RWPE1 (cell line): Measurements from ENCODE around the gene ARID1B.

Experiments used
- CTCF ChIA-PET: fragments of 350-600 bp; sonication (Branson Sonifier 250); formaldehyde crosslinking; extraction: SDS; loops from one replicate; lab custom pipeline; 2021; lab: Yijun Ruan, JAX
- POLR2A ChIA-PET: fragments of 400-600 bp; formaldehyde crosslinking; extraction: SDS; loops from one replicate; lab custom pipeline; 2020; ENCODE audit warnings: antibody characterized with exemption; ENCODE audit not compliant: low non-redundant PET; lab: Yijun Ruan, JAX
- DNase-seq: peaks from one replicate; pipeline ENCODE4 v3.0.0; 2012; ENCODE audit warnings: low spot score
- H3K27ac ChIP-seq: fragments of 450-650 bp; 2 replicates; pipeline ENCODE4 v1.5.1; 2017
- CTCF ChIP-seq: fragments of 450-650 bp; conservative IDR thresholded peaks from 2 replicates; pipeline ENCODE4 v1.5.1; 2017; ENCODE audit warnings: low read depth, mild to moderate bottlenecking

The ARID1B gene

GRCh38 chr6:156850353-156850752, 73.2 kb downstream of the ARID1B start:
- no peak for DNase-seq
- ChIA-PET CTCF (no interaction called here), POLR2A (no interaction called here)
- no peak for TF ChIP-seq CTCF
- no peak overlapping the region for H3K27ac ChIP-seq

GRCh38 chr6:156851454-156851921, 74.3 kb downstream of the ARID1B start:
- CTCF ChIA-PET, result no interaction called here
- POLR2A ChIA-PET, result no interaction called here
- no peak for TF ChIP-seq CTCF
- H3K27ac ChIP-seq, result no peak overlapping the region
- DNase-seq, result no peak

- DNase-seq, result no peak
- no peak overlapping the region for H3K27ac ChIP-seq
- ChIA-PET POLR2A (no interaction called here), CTCF (no interaction called here)
- TF ChIP-seq CTCF, result no peak
Measured at GRCh38 chr6:156852147-156852857, 75.1 kb downstream of the ARID1B start.

- no peak for TF ChIP-seq CTCF
- CTCF ChIA-PET, result no interaction called here
- DNase-seq, result no peak
- POLR2A ChIA-PET, result no interaction called here
- H3K27ac ChIP-seq, result no peak overlapping the region
Measured at GRCh38 chr6:156852858-156853216, 75.7 kb downstream of the ARID1B start.

- no peak for TF ChIP-seq CTCF
- no peak for DNase-seq
- H3K27ac ChIP-seq, result no peak overlapping the region
- ChIA-PET POLR2A (no interaction called here), CTCF (no interaction called here)
Measured at GRCh38 chr6:156853733-156854132, 76.6 kb downstream of the ARID1B start.

- ChIA-PET POLR2A (no interaction called here), CTCF (no interaction called here)
- no peak for TF ChIP-seq CTCF
- H3K27ac ChIP-seq, result no peak overlapping the region
- DNase-seq, result no peak
Measured at GRCh38 chr6:156854466-156855161, 77.4 kb downstream of the ARID1B start.
